H9 (cell line): ENCODE measurements around the gene HNMT. TPM values are rescaled to one million over a fixed set of nuclear protein-coding genes. Genes with fewer than 3 reads are reported as not detected.

Experiments
- DNase-seq: peaks from one replicate; pipeline ENCODE4 v3.0.0-alpha.2; 2017
- H2AFZ ChIP-seq: one replicate; pipeline ENCODE4 v1.6.1; 2013; ENCODE audit warnings: mild to moderate bottlenecking, low read length, control low read depth, moderate library complexity
- H2AK5ac ChIP-seq: 2 replicates; pipeline ENCODE4 v1.6.1; 2013; ENCODE audit warnings: low read length, control low read depth, mixed read lengths; ENCODE audit not compliant: insufficient read length
- H2BK120ac ChIP-seq: one replicate; pipeline ENCODE4 v1.6.1; 2013; ENCODE audit warnings: low read depth, mild to moderate bottlenecking, low read length, control low read depth, inconsistent platforms; ENCODE audit not compliant: poor library complexity, severe bottlenecking
- H2BK12ac ChIP-seq: 2 replicates; pipeline ENCODE4 v1.6.1; 2013; ENCODE audit warnings: low read length, control low read depth, mixed read lengths, low read depth; ENCODE audit not compliant: insufficient read length
- H2BK15ac ChIP-seq: 2 replicates; pipeline ENCODE4 v1.6.1; 2013; ENCODE audit warnings: low read depth, low read length, control low read depth
- H2BK20ac ChIP-seq: one replicate; pipeline ENCODE4 v1.6.1; 2013; ENCODE audit warnings: low read depth, mild to moderate bottlenecking, low read length, control low read depth, inconsistent platforms; ENCODE audit not compliant: poor library complexity, severe bottlenecking
- H2BK5ac ChIP-seq: 2 replicates; pipeline ENCODE4 v1.6.1; 2013; ENCODE audit warnings: low read length, control low read depth, mixed read lengths; ENCODE audit not compliant: insufficient read length
- H3K14ac ChIP-seq: 2 replicates; pipeline ENCODE4 v1.6.1; 2013; ENCODE audit warnings: low read length, control low read depth; ENCODE audit not compliant: insufficient read depth
- H3K18ac ChIP-seq: 2 replicates; pipeline ENCODE4 v1.6.1; 2013; ENCODE audit warnings: low read depth, mild to moderate bottlenecking, mixed read lengths, low read length, control low read depth; ENCODE audit not compliant: insufficient read length
- H3K23ac ChIP-seq: 2 replicates; pipeline ENCODE4 v1.6.1; 2013; ENCODE audit warnings: low read length, control low read depth, mixed read lengths, low read depth; ENCODE audit not compliant: insufficient read length
- H3K23me2 ChIP-seq: 2 replicates; pipeline ENCODE4 v1.6.1; 2013; ENCODE audit warnings: low read depth, mild to moderate bottlenecking, mixed read lengths, low read length, control low read depth; ENCODE audit not compliant: insufficient read length, poor library complexity, severe bottlenecking
- H3K27ac ChIP-seq: 2 replicates; pipeline ENCODE4 v1.5.1; 2013; ENCODE audit warnings: low read length, control low read depth, mixed read lengths, low read depth; ENCODE audit not compliant: insufficient read length
- H3K27me3 ChIP-seq: 2 replicates; pipeline ENCODE4 v1.6.1; 2013; ENCODE audit warnings: low read length, control low read depth, inconsistent platforms; ENCODE audit not compliant: insufficient read depth
- H3K4ac ChIP-seq: 2 replicates; pipeline ENCODE4 v1.6.1; 2013; ENCODE audit warnings: low read depth, mild to moderate bottlenecking, control low read depth, inconsistent platforms, low read length, moderate library complexity
- H3K4me1 ChIP-seq: 2 replicates; pipeline ENCODE4 v1.6.1; 2013; ENCODE audit warnings: low read length, control low read depth, inconsistent platforms; ENCODE audit not compliant: insufficient read depth
- H3K4me2 ChIP-seq: 2 replicates; pipeline ENCODE4 v1.6.1; 2013; ENCODE audit warnings: low read length, control low read depth, mixed read lengths; ENCODE audit not compliant: insufficient read length, insufficient read depth
- H3K56ac ChIP-seq: 2 replicates; pipeline ENCODE4 v1.6.1; 2013; ENCODE audit warnings: low read depth, mild to moderate bottlenecking, mixed read lengths, low read length, control low read depth; ENCODE audit not compliant: insufficient read length
- H3K79me1 ChIP-seq: 2 replicates; pipeline ENCODE4 v1.6.1; 2013; ENCODE audit warnings: low read depth, mild to moderate bottlenecking, moderate library complexity, low read length, control low read depth, inconsistent platforms; ENCODE audit not compliant: insufficient read depth, poor library complexity, severe bottlenecking
- H3K79me2 ChIP-seq: 2 replicates; pipeline ENCODE4 v1.6.1; 2013; ENCODE audit warnings: low read length, control low read depth, inconsistent platforms; ENCODE audit not compliant: insufficient read depth
- H3K9ac ChIP-seq: 2 replicates; pipeline ENCODE4 v1.6.1; 2013; ENCODE audit warnings: low read length, control low read depth, mixed read lengths; ENCODE audit not compliant: insufficient read length; ENCODE audit errors: extremely low read depth
- H3K9me3 ChIP-seq: one replicate; pipeline ENCODE4 v1.6.1; 2013; ENCODE audit warnings: low read depth, low read length, inconsistent platforms; ENCODE audit not compliant: control insufficient read depth
- H3T11ph ChIP-seq: one replicate; pipeline ENCODE4 v1.6.1; 2013; ENCODE audit warnings: mild to moderate bottlenecking, low read length, control low read depth, inconsistent platforms
- H4K20me1 ChIP-seq: one replicate; pipeline ENCODE4 v1.6.1; 2013; ENCODE audit not compliant: control insufficient read depth, insufficient read length, insufficient read depth
- H4K5ac ChIP-seq: 2 replicates; pipeline ENCODE4 v1.6.1; 2013; ENCODE audit warnings: low read depth, mild to moderate bottlenecking, mixed read lengths, low read length, control low read depth; ENCODE audit not compliant: insufficient read length
- H4K8ac ChIP-seq: replicated peaks from 2 replicates; pipeline ENCODE4 v1.6.1; 2013; ENCODE audit warnings: low read length, control low read depth, mixed read lengths, low read depth; ENCODE audit not compliant: insufficient read length
- H4K91ac ChIP-seq: 2 replicates; pipeline ENCODE4 v1.6.1; 2013; ENCODE audit warnings: low read depth, mild to moderate bottlenecking, moderate library complexity, mixed read lengths, low read length, control low read depth; ENCODE audit not compliant: insufficient read length
- H3K27ac Mint-ChIP-seq, 3 experiments: 2 replicates in 2 of 3; 3 replicates in 1 of 3; pipeline ENCODE4 v1.8.0; 2020 to 2021; ENCODE audit warnings: mixed read lengths in 3 of 3, mild to moderate bottlenecking in 1 of 3, moderate library complexity in 1 of 3
- H3K27me3 Mint-ChIP-seq: 2 replicates; pipeline ENCODE4 v1.8.0; 2021; ENCODE audit warnings: low read depth, mild to moderate bottlenecking, moderate library complexity, mixed read lengths
- H3K36me3 Mint-ChIP-seq, 3 experiments: 2 replicates in 2 of 3; 3 replicates in 1 of 3; pipeline ENCODE4 v1.8.0; 2020 to 2021; ENCODE audit warnings: low read depth in 3 of 3, mixed read lengths in 3 of 3; ENCODE audit not compliant: insufficient read depth in 1 of 3
- H3K4me1 Mint-ChIP-seq, 2 experiments: 2 replicates each; pipeline ENCODE4 v1.8.0; 2020; ENCODE audit warnings: mixed read lengths in 2 of 2
- H3K4me3 Mint-ChIP-seq, 2 experiments: 2 replicates in 1 of 2; 3 replicates in 1 of 2; pipeline ENCODE4 v1.8.0; 2020 to 2021; ENCODE audit warnings: mild to moderate bottlenecking in 2 of 2, mixed read lengths in 2 of 2, moderate library complexity in 1 of 2
- H3K9me3 Mint-ChIP-seq, 2 experiments: 2 replicates in 1 of 2; 3 replicates in 1 of 2; pipeline ENCODE4 v1.8.0; 2020; ENCODE audit warnings: mild to moderate bottlenecking in 2 of 2, mixed read lengths in 2 of 2, moderate library complexity in 1 of 2
- CTCF ChIP-seq: fragments of 200-600 bp; sonication (generic); conservative IDR thresholded peaks from 3 replicates; pipeline ENCODE4 v1.8.0; 2021; ENCODE audit warnings: antibody characterized with exemption, mild to moderate bottlenecking
- WGBS: extraction: QIAGEN DNeasy Blood & Tissue Kit; methylation state at CpG from one replicate; pipeline ENCODE4 v1.1.7; 2013; ENCODE audit warnings: missing lambda C conversion rate, low lambda C conversion rate, mixed read lengths; ENCODE audit not compliant: insufficient read length; ENCODE audit errors: extremely low coverage; 5-methylcytosine and 5-hydroxymethylcytosine counted together
- total RNA-seq: library from RNA; stranded (reverse); gene quantifications from 2 replicates; pipeline ENCODE4 v1.2.1, GENCODE V29; 2021

The HNMT gene
- total RNA-seq, 1 experiment from 2014 or later, result 1.3 TPM

DNA sequence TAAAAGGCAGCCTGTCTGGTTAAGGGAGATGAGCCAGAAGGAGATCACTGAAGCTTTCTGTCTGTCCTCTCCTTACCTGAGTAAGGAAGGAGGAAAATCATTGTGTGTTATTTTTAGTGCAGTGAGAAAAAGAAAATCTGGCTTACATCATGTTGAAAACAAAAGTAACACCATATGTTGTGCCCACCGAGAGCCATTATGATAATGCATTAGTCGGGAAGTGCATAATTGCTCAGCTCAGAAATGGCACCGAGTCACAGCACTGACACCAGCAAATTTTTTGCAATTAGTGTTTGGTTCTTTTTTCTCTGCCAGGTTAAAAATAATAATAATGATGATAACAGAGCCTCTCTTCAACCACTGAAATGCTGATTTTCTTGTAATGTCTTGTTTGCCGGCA lies 46.6 kb downstream of the HNMT start:
- H4K5ac ChIP-seq, result no peak overlapping the region
- H3K27me3 Mint-ChIP-seq, result no peaks in the 10 kb centered on the region

More for the DNA sequence above, 46.6 kb downstream of the HNMT start:
- Histone ChIP-seq H3K56ac (no peak overlapping the region), H3K79me1 (no peaks in the 10 kb centered on the region), H4K20me1 (no peaks in the 10 kb centered on the region), H3K23me2 (no peaks in the 10 kb centered on the region), H2BK20ac (no peak overlapping the region), H3K18ac (no peak overlapping the region), H2AFZ (no peak overlapping the region), H4K8ac (no peak overlapping the region), H2BK15ac (no peak overlapping the region), H3K14ac (no peak overlapping the region), H3K79me2 (no peaks in the 10 kb centered on the region), H3T11ph (no peak overlapping the region), H2BK120ac (no peak overlapping the region), H3K9me3 (no peaks in the 10 kb centered on the region), H3K4ac (no peak overlapping the region), H3K4me1 (no peaks in the 10 kb centered on the region), H3K9ac (no peak overlapping the region), H3K27me3 (no peaks in the 10 kb centered on the region), H2BK5ac (no peak overlapping the region), H3K23ac (no peak overlapping the region), H2BK12ac (no peak overlapping the region), H3K27ac (no peak overlapping the region), H2AK5ac (no peak overlapping the region), H3K4me2 (no peak overlapping the region), H4K91ac (no peak overlapping the region)
- Mint-ChIP-seq H3K9me3 (no peaks in the 10 kb centered on the region), H3K4me1 (no peaks in the 10 kb centered on the region), H3K27ac (no peak overlapping the region), H3K4me3 (no peak overlapping the region), H3K36me3 (no peaks in the 10 kb centered on the region; a peak in 1 of 7 replicates)
- no CpG with 5 or more reads among the region's 4 CpGs for WGBS
- DNase-seq, result no peak
- TF ChIP-seq CTCF, result no peak
